Adrenal gland (tissue), 5 donors: Measurements from ENCODE around the gene HAPSTR1.

Experiments used
- POLR2A ChIP-seq, 2 donors: fragments of 450-650 bp; IDR thresholded peaks; one replicate each; pipeline ENCODE4 v1.6.1; 2017; ENCODE audit warnings: antibody characterized with exemption in 2 of 2, mild to moderate bottlenecking in 2 of 2, moderate library complexity in 1 of 2
- TF ChIP-seq, protein P1 (sequence below), 6 experiments: fragments of 450-650 bp in 4 of 6; fragments of 200-600 bp in 2 of 6; sonication (generic) in 1 of 6; IDR thresholded peaks; 1 replicate in 5 of 6; 2 replicates in 1 of 6; pipeline versions ENCODE4 v1.5.1 to v1.8.0; 2016 to 2021; ENCODE audit warnings: antibody characterized with exemption in 6 of 6, mild to moderate bottlenecking in 2 of 6, moderate library complexity in 1 of 6
- donor health status: DM: no; HTN: no; CAD: no.

DNA sequence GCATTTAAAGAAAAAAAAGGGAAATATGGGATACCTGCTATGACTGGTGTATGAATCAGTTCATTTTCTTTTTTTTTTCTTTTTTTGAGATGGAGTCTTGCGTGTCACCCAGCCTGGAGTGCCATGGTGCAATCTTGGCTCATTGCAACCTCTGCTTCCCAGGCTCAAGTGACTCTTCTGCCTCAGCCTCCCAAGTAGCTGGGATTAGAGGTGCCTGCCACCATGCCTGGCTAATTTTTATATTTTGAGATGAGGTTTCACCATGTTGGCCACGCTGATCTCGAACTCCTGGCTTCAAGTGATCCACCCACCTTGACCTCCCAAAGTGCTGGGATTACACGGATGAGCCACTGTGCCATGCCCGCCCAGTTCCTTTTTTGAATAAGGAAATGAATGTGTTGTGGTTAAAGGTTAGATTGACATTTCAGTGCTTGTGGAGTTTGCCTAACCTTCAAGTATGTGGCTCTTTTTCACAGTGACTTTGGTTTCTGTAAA lies 7.7 kb downstream of the HAPSTR1 start:
- TF ChIP-seq POLR2A (IDR thresholded peaks at IDR 0.05): no peak
- TF ChIP-seq, protein P1, sequence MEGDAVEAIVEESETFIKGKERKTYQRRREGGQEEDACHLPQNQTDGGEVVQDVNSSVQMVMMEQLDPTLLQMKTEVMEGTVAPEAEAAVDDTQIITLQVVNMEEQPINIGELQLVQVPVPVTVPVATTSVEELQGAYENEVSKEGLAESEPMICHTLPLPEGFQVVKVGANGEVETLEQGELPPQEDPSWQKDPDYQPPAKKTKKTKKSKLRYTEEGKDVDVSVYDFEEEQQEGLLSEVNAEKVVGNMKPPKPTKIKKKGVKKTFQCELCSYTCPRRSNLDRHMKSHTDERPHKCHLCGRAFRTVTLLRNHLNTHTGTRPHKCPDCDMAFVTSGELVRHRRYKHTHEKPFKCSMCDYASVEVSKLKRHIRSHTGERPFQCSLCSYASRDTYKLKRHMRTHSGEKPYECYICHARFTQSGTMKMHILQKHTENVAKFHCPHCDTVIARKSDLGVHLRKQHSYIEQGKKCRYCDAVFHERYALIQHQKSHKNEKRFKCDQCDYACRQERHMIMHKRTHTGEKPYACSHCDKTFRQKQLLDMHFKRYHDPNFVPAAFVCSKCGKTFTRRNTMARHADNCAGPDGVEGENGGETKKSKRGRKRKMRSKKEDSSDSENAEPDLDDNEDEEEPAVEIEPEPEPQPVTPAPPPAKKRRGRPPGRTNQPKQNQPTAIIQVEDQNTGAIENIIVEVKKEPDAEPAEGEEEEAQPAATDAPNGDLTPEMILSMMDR (IDR thresholded peaks at IDR 0.05): no peak
